ENCODE results near the gene AP3S2. TPM values are rescaled to one million over a fixed set of nuclear protein-coding genes. Genes with fewer than 3 reads are reported as not detected.

AP3S2 gene
- total and polyA plus RNA-seq, 2 of the 8 experiments (the other 6 are each of a cell fraction or from before 2014, with no cell fraction given), result 19.2 to 45.4 TPM

DNA sequence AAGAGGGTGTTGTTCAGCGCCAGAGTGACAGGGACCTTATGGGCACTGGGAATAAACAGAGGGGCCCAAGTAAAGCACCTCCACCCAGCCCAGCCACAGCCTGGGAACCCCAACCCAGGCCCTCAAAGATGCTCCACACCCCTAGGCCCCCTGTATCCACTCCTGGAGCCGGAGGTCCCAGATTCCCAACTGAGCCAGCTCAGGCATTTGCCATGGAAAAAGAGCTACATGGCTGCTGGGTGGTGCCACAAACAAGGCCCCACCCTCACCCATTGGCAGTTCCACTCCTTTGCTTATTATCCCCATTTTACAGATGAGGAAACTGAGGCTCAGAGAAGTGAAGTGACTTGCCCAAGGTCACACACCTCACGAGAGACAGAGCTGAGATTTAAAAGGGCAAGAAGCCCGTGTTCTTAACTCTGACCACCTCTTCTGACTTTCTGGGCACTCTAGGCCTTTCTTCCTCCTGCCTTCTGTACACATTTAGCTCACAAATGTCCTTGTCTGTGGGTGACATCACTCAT, 96.1 kb downstream of the AP3S2 start:
- Histone ChIP-seq H3K36me3 (ENCODE audit: control insufficient read depth in 2 of 4, insufficient read depth in 4 of 4, low read length in 3 of 4) (no peaks in the 10 kb centered on the region), H3K23me2 (ENCODE audit: low read depth, low read length) (no peaks in the 10 kb centered on the region), H3K79me2 (ENCODE audit: control insufficient read depth in 1 of 2, insufficient read depth in 2 of 2, low read length in 2 of 2) (no peaks in the 10 kb centered on the region), H4K20me1 (replicated peaks in 1 of 2; ENCODE audit: control insufficient read depth in 1 of 2, insufficient read depth in 2 of 2, low read length in 2 of 2) (no peaks in the 10 kb centered on the region), H2BK20ac (ENCODE audit: low read length) (no peak overlapping the region), H4K91ac (replicated peaks; ENCODE audit: insufficient read length, low read length) (no peak overlapping the region), H3K14ac (ENCODE audit: insufficient read length) (no peak overlapping the region), H4K8ac (ENCODE audit: extremely low read depth, insufficient read depth, low read length) (no peak overlapping the region), H3K9ac (replicated peaks in 1 of 4; ENCODE audit: extremely low read depth in 1 of 4, low read depth in 3 of 4, low read length in 3 of 4) (no peak overlapping the region), H3K18ac (ENCODE audit: extremely low read depth, low read length) (no peak overlapping the region), H3K4me3 (ENCODE audit: extremely low read depth in 1 of 4, insufficient read depth in 2 of 4, low read depth in 3 of 4, low read length in 4 of 4) (no peak overlapping the region), H2BK15ac (ENCODE audit: low read length) (no peak overlapping the region), H2BK5ac (ENCODE audit: low read depth, low read length) (no peak overlapping the region), H2AK5ac (ENCODE audit: low read depth, low read length) (no peak overlapping the region), H2BK12ac (ENCODE audit: low read depth, low read length) (no peak overlapping the region), H3K27ac (ENCODE audit: low read depth, low read length) (no peak overlapping the region), H3K27me3 (replicated peaks in 1 of 4; ENCODE audit: control insufficient read depth in 3 of 4, extremely low read depth in 1 of 4, insufficient read depth in 3 of 4, low read length in 3 of 4) (peaks cover 0 to 3% (median 0%) of the 10 kb centered on the region in 4 experiments; a peak in 2 of 7 replicates), H3K9me3 (ENCODE audit: insufficient read depth in 2 of 2, low read depth in 1 of 2, low read length in 1 of 2) (no peaks in the 10 kb centered on the region), H2AFZ (ENCODE audit: low read length) (no peak overlapping the region), H3K23ac (ENCODE audit: insufficient read length) (no peak overlapping the region), H3K56ac (replicated peaks; ENCODE audit: insufficient read length, low read depth, low read length) (no peak overlapping the region), H3K4ac (replicated peaks; ENCODE audit: insufficient read length, low read depth, low read length) (no peak overlapping the region), H4K5ac (ENCODE audit: insufficient read length, low read depth, low read length) (no peak overlapping the region), H3K79me1 (ENCODE audit: low read depth, low read length) (no peaks in the 10 kb centered on the region), H3K4me1 (replicated peaks in 1 of 4; ENCODE audit: control insufficient read depth in 3 of 4, insufficient read depth in 4 of 4, low read length in 3 of 4) (no peaks in the 10 kb centered on the region; a peak in 1 of 7 replicates), H2BK120ac (replicated peaks; ENCODE audit: low read depth, low read length) (no peak overlapping the region), H3K4me2 (ENCODE audit: insufficient read depth in 1 of 2, low read depth in 2 of 2, low read length in 2 of 2) (no peak overlapping the region)
- TF ChIP-seq TBP (IDR thresholded peaks at IDR 0.05; ENCODE audit: low read depth, low read length), result no peak
- POLR2A ChIA-PET (ENCODE audit: partially characterized antibody), result interaction anchor here (1.8 kb wide), 1 partner anchor 14 kb away, joined by 3 read pairs; no protein-coding TSS in a partner anchor
- no peak for FAIRE-seq
- no peak for DNase-seq (ENCODE audit: low read depth in 1 of 2, low spot score in 2 of 2)
- CTCF ChIA-PET (ENCODE audit: partially characterized antibody), result interaction anchor here (1.1 to 2.2 kb wide), 5 partner anchors 9 to 77 kb away, joined by 4 to 7 read pairs (median 7); no protein-coding TSS in a partner anchor
- 91% methylated on average over 4 of the region's 4 CpGs; no CpG with 5 or more reads in 1 of the 2 experiments for WGBS, 2 experiments (ENCODE audit: extremely low coverage in 1 of 2, insufficient coverage in 1 of 2, insufficient read length in 1 of 2, insufficient replicate concordance in 2 of 2, low coverage in 1 of 2, low lambda C conversion rate in 2 of 2, missing lambda C conversion rate in 1 of 2)
